ENCODE results near the gene ZNF469.

ZNF469 gene

GRCh38 chr16:88429387-88430184 lies 46.8 kb downstream of the ZNF469 start:
- no peaks in the 10 kb centered on the region for H3K4me1 ChIP-seq (ENCODE audit: control insufficient read depth, insufficient read depth, low read length)
- peaks cover 4% of the 10 kb centered on the region for H3K27me3 ChIP-seq (ENCODE audit: control insufficient read depth, insufficient read depth, low read length)
- H3K27ac ChIP-seq (ENCODE audit: low read depth, low read length): no peak overlapping the region
- H3K4me3 ChIP-seq (ENCODE audit: low read length): peak overlapping the region; percentile 41
- no peaks in the 10 kb centered on the region for H3K36me3 ChIP-seq (ENCODE audit: control insufficient read depth, insufficient read depth, low read length)
- H3K9ac ChIP-seq (ENCODE audit: low read length): no peak overlapping the region

GRCh38 chr16:88430185-88430523 lies 47.4 kb downstream of the ZNF469 start:
- Histone ChIP-seq H3K27ac (ENCODE audit: low read depth, low read length) (no peak overlapping the region), H3K4me3 (ENCODE audit: low read length) (peak overlapping the region; percentile 41), H3K36me3 (ENCODE audit: control insufficient read depth, insufficient read depth, low read length) (no peaks in the 10 kb centered on the region), H3K27me3 (ENCODE audit: control insufficient read depth, insufficient read depth, low read length) (peaks cover 4% of the 10 kb centered on the region), H3K9ac (ENCODE audit: low read length) (no peak overlapping the region), H3K4me1 (ENCODE audit: control insufficient read depth, insufficient read depth, low read length) (no peaks in the 10 kb centered on the region)

DNA sequence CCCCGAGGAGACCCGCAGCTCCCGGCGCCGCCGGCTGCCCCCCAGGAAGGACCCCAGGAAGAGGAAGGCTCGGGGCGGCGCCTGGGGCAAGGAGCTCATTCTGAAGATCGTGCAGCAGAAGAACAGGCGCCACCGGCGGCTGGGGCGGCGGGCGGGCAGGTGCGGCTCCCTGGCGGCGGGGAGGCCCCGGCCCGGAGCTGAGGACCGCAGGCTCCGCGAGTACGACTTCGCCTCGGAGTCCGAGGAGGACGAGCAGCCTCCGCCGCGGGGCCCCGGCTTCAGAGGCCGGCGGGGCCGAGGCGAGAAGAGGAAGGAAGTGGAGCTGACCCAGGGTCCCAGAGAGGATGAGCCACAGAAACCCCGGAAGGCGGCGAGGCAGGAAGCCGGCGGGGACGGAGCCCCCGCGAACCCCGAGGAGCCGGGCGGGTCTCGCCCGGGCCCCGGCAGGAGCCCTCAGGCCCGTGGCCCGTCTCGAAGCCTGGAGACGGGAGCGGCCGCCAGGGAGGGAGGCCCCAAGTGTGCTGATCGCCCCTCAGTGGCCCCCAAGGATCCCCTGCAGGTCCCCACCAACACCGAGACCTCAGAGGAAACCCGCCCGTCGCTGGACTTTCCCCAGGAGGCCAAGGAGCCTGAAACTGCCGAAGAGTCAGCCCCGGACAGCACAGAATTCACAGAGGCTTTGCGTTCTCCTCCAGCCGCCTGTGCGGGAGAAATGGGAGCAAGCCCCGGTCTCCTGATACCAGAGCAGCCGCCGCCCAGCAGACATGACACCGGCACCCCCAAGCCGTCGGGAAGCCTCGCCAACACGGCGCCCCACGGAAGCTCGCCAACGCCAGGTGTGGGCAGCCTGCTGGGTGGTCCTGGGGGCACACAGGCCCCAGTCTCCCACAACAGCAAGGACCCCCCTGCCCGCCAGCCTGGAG lies 48.0 kb downstream of the ZNF469 start:
- Histone ChIP-seq H3K27me3 (ENCODE audit: control insufficient read depth, insufficient read depth, low read length) (peaks cover 4% of the 10 kb centered on the region), H3K27ac (ENCODE audit: low read depth, low read length) (no peak overlapping the region), H3K9ac (ENCODE audit: low read length) (no peak overlapping the region), H3K4me1 (ENCODE audit: control insufficient read depth, insufficient read depth, low read length) (no peaks in the 10 kb centered on the region), H3K36me3 (ENCODE audit: control insufficient read depth, insufficient read depth, low read length) (no peaks in the 10 kb centered on the region), H3K4me3 (ENCODE audit: low read length) (peak overlapping the region; percentile 48)

GRCh38 chr16:88431651-88432050 lies 48.9 kb downstream of the ZNF469 start:
- Histone ChIP-seq H3K27me3 (ENCODE audit: control insufficient read depth, insufficient read depth, low read length) (peaks cover 4% of the 10 kb centered on the region), H3K9ac (ENCODE audit: low read length) (no peak overlapping the region), H3K36me3 (ENCODE audit: control insufficient read depth, insufficient read depth, low read length) (no peaks in the 10 kb centered on the region), H3K27ac (ENCODE audit: low read depth, low read length) (no peak overlapping the region), H3K4me1 (ENCODE audit: control insufficient read depth, insufficient read depth, low read length) (no peaks in the 10 kb centered on the region), H3K4me3 (ENCODE audit: low read length) (no peak overlapping the region)

GRCh38 chr16:88432174-88432573 lies 49.4 kb downstream of the ZNF469 start:
- peaks cover 4% of the 10 kb centered on the region for H3K27me3 ChIP-seq (ENCODE audit: control insufficient read depth, insufficient read depth, low read length)
- H3K4me3 ChIP-seq (ENCODE audit: low read length): no peak overlapping the region
- H3K36me3 ChIP-seq (ENCODE audit: control insufficient read depth, insufficient read depth, low read length): no peaks in the 10 kb centered on the region
- H3K27ac ChIP-seq (ENCODE audit: low read depth, low read length): no peak overlapping the region
- H3K9ac ChIP-seq (ENCODE audit: low read length): no peak overlapping the region
- H3K4me1 ChIP-seq (ENCODE audit: control insufficient read depth, insufficient read depth, low read length): no peaks in the 10 kb centered on the region
